Stimulated activated CD8-positive, alpha-beta memory T cell treated with anti-CD3 and anti-CD28 coated beads, Interleukin-15, amount 100 ng/mL, for 4 hours (primary cell): ENCODE data around the gene LARGE2.
"Not testable (repeated sequence)": the region's sequence is repeated elsewhere in the genome, so short reads cannot be mapped to it uniquely, and the experiment has no call there.

Experiments
- DNase-seq, 2 donors: peaks; one replicate each; pipeline ENCODE4 v3.0.0-alpha.2; 2020; ENCODE audit warnings: low read depth in 2 of 2

LARGE2 gene

DNA sequence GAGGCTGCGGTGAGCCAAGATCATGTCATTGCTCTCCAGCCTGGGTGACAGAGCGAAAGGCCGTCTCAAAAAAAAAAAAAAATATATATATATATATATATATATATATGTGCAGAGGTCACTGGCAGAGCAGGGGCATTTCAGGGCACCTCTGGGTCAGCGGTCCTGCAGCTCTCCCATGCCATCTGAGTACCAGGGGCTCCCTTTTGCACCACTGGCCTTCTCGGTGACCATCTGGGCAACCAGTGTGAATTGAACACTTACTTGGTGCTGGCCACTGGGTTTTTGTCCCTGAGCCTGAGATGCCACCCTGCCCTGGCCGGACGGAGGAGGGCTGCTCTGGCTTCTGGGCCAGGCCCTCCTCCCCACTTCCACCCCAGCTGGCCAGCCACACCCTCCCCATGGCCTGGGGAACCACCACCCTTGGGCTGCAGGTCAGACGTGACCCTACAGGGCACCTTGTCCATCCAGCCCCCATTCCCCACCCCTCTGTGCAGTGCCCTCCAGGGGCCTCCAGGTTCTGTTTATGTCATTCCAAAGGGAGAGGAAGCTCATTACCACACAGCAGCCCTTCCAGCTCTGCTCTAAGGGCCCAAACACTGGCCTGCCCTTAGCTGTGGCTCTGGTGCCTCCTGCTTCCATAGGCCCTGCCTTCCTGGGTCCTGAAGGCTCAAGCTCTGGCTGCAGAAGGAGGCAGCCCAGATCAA lies 26.8 kb upstream of the LARGE2 start:
- no peak for DNase-seq

DNA sequence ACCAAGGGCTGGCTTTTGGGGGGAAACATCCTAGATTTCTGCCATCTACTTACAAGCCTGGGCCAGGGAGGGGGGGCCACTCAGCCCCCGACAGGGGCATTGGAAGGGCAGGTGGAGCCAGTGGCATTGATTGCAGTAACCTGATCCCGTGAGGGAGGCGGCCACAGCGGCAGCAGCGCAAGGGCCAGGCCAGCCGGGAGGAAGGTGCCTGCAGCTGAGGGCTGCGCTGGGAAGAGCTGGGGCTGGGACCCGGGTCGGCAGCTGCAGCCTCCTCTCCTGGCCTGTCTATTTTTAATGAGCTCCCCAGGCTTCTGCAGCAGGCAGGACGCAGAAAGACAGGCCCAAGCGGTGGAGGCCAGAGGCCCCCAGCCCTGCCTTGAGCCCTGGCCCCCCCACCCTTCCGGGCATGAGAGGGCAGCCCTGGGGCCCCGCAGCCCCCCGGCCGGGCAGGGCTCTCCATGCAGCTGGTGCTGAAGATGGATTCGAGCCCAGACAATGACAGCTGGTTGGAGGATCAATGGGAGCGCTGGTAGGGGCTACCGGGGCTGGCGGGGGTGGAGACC lies 26.0 kb upstream of the LARGE2 start:
- no peak for DNase-seq

DNA sequence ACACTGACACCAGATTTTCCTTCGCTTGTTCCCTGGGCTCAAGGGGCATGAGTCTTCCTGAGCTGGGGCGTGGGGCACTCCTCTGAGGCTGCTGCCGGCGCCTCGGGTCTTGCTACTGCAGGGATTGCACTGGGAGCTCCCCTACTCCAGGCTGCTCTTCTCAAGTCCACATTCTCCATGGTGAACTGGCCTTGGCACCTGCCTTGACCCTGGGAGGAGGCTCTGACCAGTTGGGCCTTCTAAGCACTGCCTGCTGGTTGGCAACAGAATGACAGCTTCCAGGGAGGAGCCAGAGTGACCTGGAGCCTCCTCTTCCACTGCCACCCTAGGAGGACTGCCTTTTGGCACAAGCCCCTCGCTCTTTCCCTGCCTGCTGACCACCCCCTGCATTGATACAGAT lies 24.9 kb upstream of the LARGE2 start:
- no peak for DNase-seq

DNA sequence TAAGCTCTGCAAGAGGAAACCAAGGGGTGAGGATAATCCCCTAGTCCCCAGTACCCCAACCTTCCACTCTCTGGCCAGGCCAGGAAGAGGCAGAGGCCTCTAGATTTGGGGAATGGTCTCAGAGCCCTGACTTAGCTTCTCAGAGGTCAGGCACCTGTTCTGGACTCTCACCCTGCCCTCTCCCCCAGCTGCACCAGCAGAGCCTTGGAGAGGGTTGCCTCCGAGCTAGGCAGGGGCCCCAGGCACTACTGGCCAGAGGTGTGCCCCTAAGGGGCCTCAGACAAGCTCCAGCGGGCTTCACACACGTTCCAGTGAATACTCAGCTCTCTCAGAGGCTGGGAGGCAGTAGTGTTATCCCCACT lies 23.4 kb upstream of the LARGE2 start:
- no peak for DNase-seq

DNA sequence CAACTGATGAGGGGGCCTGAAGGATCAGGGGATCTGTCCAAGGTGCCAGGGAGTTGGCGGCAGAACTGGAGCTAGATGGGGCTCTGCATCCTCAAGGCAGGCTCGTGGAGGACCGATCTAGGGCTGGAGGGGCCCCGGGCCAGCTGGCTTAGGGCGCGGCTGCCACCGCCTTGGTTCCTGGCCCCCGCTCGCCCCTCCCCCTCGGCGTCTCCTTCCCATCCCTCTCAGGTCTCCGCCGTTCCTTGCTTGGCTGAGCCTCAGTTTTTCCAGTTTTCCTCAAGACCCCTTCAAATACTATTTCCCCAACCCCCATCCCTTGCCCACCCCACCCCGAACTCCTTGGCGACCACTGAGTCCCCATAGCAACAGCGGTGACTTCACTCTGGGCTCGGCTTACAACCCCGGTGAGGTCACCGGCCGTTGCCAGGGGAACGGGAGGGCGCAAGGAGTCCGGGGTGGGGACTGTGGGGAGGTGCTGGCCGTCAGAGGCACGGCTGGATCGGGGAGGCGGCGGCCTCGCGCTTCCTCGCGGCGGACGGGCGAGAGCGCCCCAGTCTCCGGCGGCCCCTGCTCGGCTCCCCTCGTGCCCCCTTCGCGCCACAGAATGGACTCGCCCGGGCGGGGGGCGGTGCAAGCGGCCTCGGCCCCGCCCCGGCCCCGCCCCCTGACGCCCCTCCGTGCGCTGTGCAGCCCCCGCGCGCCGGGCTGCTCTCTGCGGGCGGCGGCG lies 22.8 kb upstream of the LARGE2 start:
- peak; percentile 40 to 51 for DNase-seq

DNA sequence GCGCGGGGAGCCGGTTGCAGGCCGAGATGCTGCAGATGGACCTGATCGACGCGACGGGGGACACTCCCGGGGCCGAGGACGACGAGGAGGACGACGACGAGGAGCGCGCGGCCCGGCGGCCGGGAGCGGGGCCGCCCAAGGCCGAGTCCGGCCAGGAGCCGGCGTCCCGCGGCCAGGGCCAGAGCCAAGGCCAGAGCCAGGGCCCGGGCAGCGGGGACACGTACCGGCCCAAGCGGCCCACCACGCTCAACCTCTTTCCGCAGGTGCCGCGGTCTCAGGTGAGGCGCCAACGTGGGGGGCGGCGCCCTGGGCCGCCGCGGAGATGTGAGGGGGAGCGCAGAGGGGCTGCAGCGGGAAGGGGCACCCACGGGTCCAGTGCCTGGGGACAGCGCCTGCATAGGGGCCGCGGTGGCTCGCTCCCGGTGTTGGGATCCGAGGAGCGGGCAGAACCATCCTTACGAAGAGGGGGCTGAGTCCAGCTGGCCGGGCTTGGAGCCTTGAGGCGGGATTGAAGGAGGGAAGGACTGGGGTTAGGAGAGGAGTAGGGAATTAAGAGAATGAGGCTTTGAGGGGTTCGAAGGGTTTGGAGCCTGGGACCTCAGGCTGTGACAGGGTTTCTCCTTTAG lies 22.2 kb upstream of the LARGE2 start:
- not testable (repeated sequence) for DNase-seq

DNA sequence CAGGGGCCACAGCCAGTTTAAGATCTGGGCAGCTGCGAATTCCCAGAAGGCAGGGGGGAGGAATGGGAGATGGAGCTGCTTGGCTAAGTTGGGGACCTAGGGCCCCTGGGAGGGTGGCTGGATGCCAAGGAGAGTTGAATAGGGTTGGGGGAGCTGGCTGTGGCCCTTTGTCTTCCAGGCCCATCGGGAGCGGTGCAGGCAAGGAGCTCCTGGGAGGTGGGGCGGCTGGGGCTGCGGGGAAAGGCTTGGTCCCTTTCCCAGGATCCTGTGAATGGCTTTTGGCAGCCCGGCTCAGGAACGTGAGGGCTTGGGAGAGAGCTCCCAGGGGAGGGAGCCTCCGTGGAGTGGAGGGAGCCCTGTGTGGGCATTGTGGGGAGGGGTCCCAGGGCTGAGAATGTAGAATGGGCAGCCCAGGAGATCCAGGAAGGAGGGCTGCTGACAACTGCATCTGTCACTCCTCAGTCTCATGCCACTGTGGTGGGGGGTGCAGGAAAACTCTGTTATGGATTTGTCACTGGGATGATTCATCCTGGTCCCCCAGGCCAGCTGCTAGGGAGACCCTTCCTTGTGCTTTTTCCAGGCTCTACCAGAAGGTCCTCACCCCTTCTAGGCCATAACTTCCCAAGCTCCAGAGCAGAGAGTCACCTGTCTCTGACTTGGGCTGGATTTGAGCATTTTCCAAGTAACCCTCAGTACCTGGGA lies 21.4 kb upstream of the LARGE2 start:
- no peak for DNase-seq

DNA sequence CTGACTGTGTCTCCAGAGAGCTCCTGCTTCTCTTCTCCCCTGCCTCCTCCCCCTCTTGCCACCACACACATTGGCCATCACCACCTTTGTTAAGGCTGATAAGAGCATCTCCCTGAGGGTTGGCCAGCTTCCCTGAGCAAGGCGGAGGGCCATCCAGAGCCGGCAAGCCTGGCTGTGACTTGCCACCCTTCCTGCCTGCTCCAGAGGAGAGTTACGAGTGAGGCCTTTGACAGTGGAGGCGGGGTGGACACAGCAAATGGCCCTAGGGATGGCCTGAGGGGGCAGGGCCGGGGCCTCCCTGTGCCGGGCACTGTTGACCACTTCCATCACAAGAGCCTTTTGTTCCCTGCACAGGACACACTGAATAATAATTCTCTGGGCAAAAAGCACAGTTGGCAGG lies 20.8 kb upstream of the LARGE2 start:
- no peak for DNase-seq

DNA sequence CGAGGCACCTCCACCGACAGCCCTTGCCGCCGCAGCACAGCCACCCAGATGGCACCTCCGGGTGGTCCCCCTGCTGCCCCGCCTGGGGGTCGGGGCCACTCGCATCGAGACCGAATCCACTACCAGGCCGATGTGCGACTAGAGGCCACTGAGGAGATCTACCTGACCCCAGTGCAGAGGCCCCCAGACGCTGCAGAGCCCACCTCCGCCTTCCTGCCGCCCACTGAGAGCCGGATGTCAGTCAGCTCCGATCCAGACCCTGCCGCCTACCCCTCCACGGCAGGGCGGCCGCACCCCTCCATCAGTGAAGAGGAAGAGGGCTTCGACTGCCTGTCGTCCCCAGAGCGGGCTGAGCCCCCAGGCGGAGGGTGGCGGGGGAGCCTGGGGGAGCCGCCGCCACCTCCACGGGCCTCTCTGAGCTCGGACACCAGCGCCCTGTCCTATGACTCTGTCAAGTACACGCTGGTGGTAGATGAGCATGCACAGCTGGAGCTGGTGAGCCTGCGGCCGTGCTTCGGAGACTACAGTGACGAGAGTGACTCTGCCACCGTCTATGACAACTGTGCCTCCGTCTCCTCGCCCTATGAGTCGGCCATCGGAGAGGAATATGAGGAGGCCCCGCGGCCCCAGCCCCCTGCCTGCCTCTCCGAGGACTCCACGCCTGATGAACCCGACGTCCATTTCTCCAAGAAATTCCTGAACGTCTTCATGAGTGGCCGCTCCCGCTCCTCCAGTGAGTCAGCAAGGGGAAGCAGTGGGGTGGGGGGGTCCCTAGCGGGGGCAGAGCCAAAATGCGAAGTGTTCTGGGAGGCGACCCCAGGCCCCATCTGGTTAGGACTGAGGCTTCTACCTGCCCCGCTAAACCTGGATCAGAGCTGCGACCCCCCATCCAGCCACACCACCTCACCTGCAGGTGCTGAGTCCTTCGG lies 19.7 kb upstream of the LARGE2 start:
- no peak for DNase-seq

DNA sequence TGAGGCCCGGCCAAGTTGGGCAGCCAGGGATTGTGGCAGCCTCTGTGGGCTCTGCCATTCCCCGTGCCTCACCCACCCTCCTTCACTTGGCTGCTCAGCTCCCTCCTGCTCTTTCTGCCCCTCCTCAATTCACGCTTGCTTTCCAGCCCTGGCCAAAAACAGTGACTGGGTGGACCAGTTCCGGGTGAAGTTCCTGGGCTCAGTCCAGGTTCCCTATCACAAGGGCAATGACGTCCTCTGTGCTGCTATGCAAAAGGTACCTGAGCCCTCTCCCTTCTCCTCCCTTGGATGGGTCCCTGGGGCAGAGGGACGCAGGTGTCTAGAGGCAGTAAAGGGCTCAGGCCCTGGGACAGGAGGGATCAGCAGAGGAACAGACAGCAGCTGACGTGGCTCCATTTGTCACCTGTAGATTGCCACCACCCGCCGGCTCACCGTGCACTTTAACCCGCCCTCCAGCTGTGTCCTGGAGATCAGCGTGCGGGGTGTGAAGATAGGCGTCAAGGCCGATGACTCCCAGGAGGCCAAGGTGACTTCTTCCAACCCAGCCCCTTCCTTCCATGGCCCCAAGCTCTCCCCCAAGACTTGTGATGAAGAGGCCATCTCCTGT lies 18.0 kb upstream of the LARGE2 start:
- DNase-seq, result no peak

DNA sequence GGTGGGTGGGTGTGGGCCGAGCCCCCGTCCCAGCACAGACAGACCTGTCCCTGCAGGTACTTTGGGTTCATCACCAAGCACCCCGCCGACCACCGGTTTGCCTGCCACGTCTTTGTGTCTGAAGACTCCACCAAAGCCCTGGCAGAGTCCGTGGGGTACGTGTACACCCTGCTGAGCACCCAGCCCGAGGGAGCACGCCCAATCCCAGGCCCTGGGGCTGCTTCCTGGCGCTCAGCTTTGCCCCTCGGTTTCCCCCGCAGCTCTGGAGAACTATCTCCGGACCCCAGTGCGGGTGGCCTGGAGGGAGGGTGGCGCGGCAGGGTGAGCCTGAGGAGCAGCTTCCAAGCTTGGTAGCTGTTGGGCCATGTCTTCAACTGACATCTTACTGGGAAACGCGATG lies 17.4 kb upstream of the LARGE2 start:
- DNase-seq, result no peak

DNA sequence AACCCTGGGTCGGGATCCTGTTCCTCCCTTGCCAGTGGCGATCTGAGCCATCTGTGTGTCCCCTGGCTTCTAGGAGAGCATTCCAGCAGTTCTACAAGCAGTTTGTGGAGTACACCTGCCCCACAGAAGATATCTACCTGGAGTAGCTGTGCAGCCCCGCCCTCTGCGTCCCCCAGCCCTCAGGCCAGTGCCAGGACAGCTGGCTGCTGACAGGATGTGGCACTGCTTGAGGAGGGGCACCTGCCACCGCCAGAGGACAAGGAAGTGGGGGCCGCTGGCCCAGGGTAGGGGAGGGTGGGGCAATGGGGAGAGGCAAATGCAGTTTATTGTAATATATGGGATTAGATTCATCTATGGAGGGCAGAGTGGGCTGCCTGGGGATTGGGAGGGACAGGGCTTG lies 16.9 kb upstream of the LARGE2 start:
- DNase-seq, result not testable (repeated sequence)

DNA sequence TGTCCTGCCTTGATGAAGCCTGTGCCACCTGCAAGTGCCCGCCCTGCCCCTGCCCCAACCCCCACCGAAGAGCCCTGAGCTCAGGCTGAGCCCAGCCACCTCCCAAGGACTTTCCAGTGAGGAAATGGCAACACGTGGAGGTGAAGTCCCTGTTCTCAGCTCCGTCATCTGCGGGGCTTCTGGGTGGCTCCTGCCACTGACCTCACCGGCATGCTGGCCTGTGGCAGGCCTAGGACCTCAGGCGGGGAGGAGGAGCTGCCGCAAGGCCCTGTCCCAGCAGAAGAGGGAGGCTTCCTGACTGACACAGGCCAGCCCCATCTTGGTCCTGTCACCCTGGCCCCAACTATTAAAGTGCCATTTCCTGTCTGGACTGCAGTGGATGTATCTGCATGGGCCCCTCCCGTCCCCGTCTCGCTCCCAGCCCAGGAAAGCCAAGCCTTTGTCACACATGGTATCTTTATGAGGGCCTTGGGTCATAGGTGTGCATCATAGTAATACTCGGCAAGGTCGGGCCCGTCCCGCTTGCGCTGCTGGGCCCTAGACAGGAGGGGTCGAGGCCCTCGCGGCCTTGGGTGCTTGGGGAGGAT lies 16.3 kb upstream of the LARGE2 start:
- DNase-seq, result no peak

DNA sequence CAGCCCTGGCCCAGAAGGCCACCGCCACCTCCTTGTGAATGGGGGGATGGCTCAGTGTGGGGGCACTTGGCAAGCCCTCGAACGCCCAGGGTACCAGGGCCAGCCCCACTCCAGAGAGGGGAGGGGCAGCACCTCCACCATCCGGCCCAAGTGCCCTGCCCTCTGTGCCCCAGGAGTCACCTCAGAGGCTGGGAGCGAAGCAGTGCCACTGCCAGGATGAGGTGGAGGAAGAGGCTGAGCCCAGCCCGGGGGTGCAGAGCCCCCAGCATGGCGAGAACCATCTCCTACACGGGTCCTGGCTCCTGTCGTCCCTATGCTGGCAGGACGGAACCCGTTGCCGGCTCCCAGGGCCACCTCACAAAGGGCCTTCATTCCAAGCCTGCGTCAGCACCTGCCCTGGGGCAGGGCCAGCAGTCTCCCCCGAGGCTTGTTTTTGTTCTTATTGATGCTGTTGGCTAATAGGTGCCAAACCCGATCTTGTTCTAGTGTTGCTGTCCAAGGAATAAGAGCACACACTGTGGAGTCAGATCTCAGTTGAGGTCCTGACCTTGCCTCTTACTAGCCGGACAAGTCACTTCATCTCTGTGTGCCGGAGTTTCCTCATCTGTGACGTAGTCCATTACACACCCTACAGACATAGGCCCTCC lies 15.4 kb upstream of the LARGE2 start, which contains the start of gene FREY1:
TSS of gene FREY1 (minus strand) at position 307 of the 647 bp plus-strand sequence. CDS start at position 281, 26 bp downstream.
- DNase-seq, result no peak

DNA sequence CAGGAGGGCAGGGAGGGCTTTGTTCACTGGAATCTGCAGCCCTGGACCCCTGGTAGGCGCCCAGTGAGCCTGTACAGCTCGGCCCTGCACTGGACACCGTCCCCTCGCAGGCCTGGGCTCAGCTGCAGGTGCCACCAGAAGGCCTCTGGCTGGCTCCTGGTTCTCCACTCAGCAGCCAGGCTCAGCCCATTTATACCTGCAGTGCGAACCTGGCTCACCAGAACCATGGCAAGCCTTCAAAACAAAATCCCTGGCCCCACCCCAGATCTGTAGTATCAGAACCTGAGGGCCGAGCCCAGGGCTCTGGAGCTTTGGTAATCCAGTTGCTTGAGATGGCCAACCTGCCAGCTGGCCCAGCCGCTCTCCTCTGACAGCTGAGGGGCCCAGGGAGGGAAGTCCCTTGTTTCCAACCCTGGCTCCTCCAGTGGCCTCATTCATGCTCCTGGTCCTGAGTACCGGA lies 14.5 kb upstream of the LARGE2 start:
- no peak for DNase-seq

DNA sequence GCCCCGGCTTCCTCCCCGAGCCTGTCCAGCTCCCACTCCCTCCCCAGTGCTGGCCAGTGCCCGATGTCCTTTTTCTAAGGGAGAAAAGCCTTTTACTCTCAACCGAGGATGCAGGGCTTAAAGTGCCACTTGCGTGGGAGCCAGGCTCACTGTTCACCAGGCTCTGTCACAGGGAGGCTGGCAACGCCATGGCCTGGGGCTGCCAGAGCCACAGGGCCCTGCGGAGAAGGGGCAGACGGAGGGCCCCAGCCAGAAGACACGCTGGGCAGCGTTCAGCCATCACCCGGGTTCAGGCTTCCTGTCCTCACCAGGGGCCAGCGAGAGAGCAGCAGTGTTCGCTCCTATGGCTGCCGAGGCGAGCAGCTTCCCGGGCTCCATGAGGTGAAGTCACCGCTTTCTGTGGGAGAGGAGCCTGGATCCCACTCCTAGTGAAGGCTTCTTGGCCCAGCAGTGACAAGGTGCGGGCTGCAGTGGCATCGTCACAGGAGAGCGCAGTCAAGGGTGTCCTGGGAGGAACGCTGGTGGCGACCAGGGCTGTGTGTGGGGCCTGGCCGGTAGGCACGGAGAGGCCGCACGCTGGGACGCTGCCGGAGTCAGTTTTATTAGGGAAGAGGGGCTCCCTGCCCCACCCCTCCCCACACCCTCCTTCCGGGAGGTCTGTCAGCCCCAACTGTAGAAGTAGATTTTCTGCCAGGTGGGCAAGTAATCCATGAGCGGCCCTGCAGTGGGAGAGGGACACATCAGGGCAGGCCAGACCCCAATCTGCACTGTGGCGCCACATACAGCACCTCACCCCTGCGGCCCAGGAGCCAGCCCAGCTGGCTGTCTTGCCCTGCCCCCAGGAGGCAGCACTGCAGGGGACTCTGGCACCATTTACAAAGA lies 12.6 kb upstream of the LARGE2 start:
- no peak for DNase-seq

DNA sequence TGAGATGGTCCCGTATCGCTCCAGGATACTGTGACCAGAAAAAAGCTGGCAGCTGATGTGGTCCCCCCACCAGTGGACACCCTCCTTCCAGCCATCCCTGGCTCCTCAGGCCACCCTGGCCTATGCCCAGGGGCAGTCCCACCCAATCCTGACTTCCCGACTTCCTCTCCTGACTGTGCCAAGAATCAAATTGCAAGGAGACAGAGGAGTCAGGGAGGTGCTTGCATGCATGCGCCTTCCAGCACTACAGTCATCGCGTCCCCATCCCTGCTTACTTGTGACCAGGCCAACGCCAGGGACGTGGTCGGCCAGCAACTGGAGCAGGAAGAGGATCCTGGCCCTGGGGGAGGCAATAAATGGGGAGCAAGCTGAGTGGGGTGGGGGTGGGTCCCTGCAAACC lies 11.8 kb upstream of the LARGE2 start:
- no peak for DNase-seq

DNA sequence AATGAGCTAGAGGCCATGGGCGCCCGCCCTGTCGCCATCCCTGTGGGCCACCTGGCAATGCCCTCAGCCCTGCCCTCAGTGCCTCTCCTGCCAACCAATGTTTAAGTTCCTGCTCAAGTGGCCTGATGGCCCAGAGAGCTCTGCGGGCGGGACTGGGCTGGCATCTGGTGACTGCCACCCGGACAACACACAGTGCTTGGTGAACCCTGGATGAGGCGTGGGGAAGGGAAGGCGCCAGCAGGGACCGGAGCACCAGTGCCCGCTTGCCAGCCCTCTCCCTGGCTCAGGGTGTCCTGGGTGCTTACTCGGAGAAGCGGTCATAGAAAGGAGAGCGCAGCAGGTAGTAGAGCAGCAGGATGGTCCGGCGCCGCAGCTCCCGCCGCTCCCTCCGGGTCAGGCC lies 8.9 kb upstream of the LARGE2 start:
- DNase-seq, result no peak
